Activated T-cell treated with anti-CD3 and anti-CD28 coated beads, Interleukin-2, amount 50 U/mL, for 72 hours (primary cell): Measurements from ENCODE around the gene MYO5A. TPM values are rescaled to one million over a fixed set of nuclear protein-coding genes. Genes with fewer than 3 reads are reported as not detected.

ENCODE experiments used
- ATAC-seq, 2 donors: fragments of 150-1000 bp; cut with Tn5 transposase; replicated peaks in 1 of 2; 2 replicates each; pipeline ENCODE4 v1.10.0; 2021; ENCODE audit warnings: moderate library complexity in 2 of 2, mild to moderate bottlenecking in 1 of 2
- DNase-seq, 2 donors: peaks; one replicate each; pipeline ENCODE4 v3.0.0; 2021 to 2022; ENCODE audit warnings: mixed read lengths in 1 of 2
- H3K27ac Mint-ChIP-seq: one replicate; pipeline ENCODE4 v1.8.0; 2022; ENCODE audit warnings: mild to moderate bottlenecking, moderate library complexity, mixed read lengths
- H3K27me3 Mint-ChIP-seq: one replicate; pipeline ENCODE4 v1.8.0; 2022; ENCODE audit warnings: low read depth, mixed read lengths
- H3K36me3 Mint-ChIP-seq, 2 donors: one replicate each; pipeline ENCODE4 v1.8.0; 2022; ENCODE audit warnings: mixed read lengths in 2 of 2, mild to moderate bottlenecking in 1 of 2; ENCODE audit not compliant: insufficient read depth in 2 of 2
- H3K4me1 Mint-ChIP-seq: one replicate; pipeline ENCODE4 v1.8.0; 2022; ENCODE audit warnings: low read depth, mixed read lengths
- H3K4me3 Mint-ChIP-seq, 2 donors: one replicate each; pipeline ENCODE4 v1.8.0; 2022; ENCODE audit warnings: mild to moderate bottlenecking in 2 of 2, mixed read lengths in 2 of 2, moderate library complexity in 2 of 2
- H3K9me3 Mint-ChIP-seq, 2 donors: one replicate each; pipeline ENCODE4 v1.8.0; 2022; ENCODE audit warnings: mixed read lengths in 2 of 2
- total RNA-seq, 2 donors: library from RNA; stranded (reverse); gene quantifications; one replicate each; pipeline ENCODE4 v1.2.3, GENCODE V29; 2022

MYO5A gene
- total RNA-seq, 2 donors from 2014 or later, result 29.6 to 37.2 TPM

DNA sequence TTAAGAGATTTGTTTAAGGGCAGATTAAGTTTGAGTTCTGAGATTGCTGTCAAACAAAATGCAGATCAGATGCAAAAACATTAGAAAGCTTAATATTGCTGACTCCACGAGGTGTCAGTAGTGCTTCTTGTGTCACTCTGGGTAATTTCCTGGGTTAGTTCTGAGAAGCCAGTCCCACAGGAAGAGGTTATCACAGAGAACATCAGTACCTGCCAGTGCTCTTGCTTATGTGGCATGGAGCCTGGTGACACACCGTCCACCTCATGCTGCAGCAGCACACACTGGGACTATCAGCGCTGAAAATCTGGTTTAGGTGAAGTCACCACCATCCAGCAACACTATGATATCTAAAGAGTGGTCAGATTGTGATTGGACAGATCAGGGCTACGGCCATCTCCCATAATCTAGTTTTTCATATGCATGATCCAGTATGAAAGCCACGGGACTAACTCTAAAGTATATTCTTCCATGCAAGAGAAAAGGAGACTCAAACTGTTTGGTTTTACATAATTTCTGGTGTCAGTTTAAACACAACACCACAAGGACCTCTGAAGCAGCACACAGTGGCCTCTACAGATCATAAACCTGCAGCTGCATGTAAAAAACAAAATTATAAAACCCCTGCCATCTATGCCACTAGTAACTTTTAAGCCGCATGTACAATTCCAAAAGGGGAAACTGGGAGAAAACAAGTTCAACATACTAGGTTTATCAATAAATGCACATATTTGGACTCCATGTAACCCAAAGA is 197.0 kb downstream of the MYO5A start:
- Mint-ChIP-seq H3K4me1 (peaks cover 23% of the 10 kb centered on the region), H3K9me3 (no peaks in the 10 kb centered on the region), H3K4me3 (peak overlapping the region; percentile 30 to 50), H3K27ac (peak overlapping the region; percentile 60), H3K36me3 (peaks cover 0 to 5% of the 10 kb centered on the region in 2 donors), H3K27me3 (no peaks in the 10 kb centered on the region)
- peak; percentile 100 for ATAC-seq
- DNase-seq, result peak; percentile 66 to 67

GRCh38 chr15:52329987-52330386 is 198.7 kb downstream of the MYO5A start:
- Mint-ChIP-seq H3K36me3 (peaks cover 0 to 5% of the 10 kb centered on the region in 2 donors), H3K27ac (no peak overlapping the region), H3K9me3 (no peaks in the 10 kb centered on the region), H3K4me1 (peaks cover 22% of the 10 kb centered on the region), H3K4me3 (no peak overlapping the region), H3K27me3 (no peaks in the 10 kb centered on the region)
- DNase-seq, result no peak
- peak in 1 of 2 donors; percentile 19 for ATAC-seq

DNA sequence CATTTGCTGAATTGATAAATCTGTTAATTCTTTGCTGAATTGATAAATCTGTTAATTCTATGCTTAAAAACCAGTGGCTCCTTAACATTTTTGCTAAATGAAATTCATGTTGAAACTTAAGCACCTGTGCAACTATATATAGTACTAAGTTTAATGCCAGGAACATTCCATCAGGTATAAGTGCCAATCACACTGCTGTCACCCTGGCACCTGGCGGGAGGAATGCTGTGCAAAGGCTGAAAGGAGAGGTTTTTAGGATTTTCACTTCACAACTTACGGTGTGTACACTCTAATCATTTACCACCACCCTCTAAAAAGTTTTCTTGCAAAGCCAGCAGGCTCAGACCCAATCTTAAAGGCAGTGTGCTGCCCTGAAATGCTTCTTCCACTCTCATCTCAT is 199.5 kb downstream of the MYO5A start:
- no peaks in the 10 kb centered on the region for H3K9me3 Mint-ChIP-seq
- H3K27ac Mint-ChIP-seq, result peak overlapping the region; percentile 21
- ATAC-seq (no peak), DNase-seq (no peak)
- peaks cover 0 to 5% of the 10 kb centered on the region in 2 donors for H3K36me3 Mint-ChIP-seq
- peaks cover 22% of the 10 kb centered on the region for H3K4me1 Mint-ChIP-seq
- no peaks in the 10 kb centered on the region for H3K27me3 Mint-ChIP-seq
- no peak overlapping the region for H3K4me3 Mint-ChIP-seq

DNA sequence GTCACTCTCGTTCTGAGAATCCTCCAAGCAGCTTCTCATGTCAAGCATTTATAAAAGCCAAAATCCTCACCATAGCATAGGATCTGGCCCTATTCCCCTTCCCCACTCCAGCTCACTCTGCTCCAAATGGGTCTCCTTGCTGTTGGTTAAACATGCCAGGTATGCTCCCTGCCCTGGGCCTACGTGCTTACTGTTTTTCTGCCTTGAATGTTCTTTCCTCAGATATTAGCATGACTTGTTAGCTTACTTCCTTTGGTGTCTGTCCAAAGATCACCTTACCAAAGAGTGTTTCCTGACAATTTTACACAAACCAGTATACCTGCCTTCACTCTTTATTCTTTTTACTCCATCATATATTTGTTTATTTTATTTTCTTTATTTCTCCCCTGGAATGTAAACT is 200.0 kb downstream of the MYO5A start:
- no peak for ATAC-seq
- peaks cover 22% of the 10 kb centered on the region for H3K4me1 Mint-ChIP-seq
- no peaks in the 10 kb centered on the region for H3K27me3 Mint-ChIP-seq
- no peak overlapping the region for H3K4me3 Mint-ChIP-seq
- H3K36me3 Mint-ChIP-seq, result peaks cover 0 to 5% of the 10 kb centered on the region in 2 donors
- no peaks in the 10 kb centered on the region for H3K9me3 Mint-ChIP-seq
- DNase-seq, result no peak
- peak overlapping the region; percentile 21 for H3K27ac Mint-ChIP-seq

DNA sequence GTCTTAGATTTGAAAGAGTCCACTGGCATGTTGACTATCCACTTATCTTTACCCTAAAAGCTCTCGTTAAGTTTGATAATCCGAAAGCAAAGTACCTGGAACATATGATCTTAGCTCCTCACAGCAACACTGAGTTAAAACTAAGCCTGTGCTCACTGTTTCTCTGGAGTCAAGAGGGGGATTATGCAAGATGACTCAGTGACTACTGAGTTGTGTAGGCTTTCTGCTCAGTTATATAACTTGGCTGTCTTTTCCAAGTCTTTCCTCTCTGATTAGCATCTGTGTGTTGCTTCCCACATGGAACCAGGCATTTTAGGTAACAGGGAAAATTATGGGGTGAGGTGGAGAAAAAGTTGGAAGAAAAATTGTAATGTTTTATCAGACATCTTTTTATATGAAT is 201.9 kb downstream of the MYO5A start:
- H3K27ac Mint-ChIP-seq, result no peak overlapping the region
- peaks cover 8% of the 10 kb centered on the region for H3K4me1 Mint-ChIP-seq
- H3K9me3 Mint-ChIP-seq, result no peaks in the 10 kb centered on the region
- DNase-seq (no peak), ATAC-seq (no peak)
- no peaks in the 10 kb centered on the region for H3K27me3 Mint-ChIP-seq
- H3K36me3 Mint-ChIP-seq, result peaks cover 0 to 7% of the 10 kb centered on the region in 2 donors
- no peak overlapping the region for H3K4me3 Mint-ChIP-seq

- no peak for DNase-seq
- Mint-ChIP-seq H3K36me3 (peaks cover 0 to 8% of the 10 kb centered on the region in 2 donors), H3K27me3 (no peaks in the 10 kb centered on the region), H3K27ac (no peak overlapping the region), H3K4me3 (no peak overlapping the region), H3K4me1 (no peaks in the 10 kb centered on the region), H3K9me3 (no peaks in the 10 kb centered on the region)
- ATAC-seq, result no peak
Observed at GRCh38 chr15:52324109-52324508, 204.6 kb downstream of the MYO5A start.

DNA sequence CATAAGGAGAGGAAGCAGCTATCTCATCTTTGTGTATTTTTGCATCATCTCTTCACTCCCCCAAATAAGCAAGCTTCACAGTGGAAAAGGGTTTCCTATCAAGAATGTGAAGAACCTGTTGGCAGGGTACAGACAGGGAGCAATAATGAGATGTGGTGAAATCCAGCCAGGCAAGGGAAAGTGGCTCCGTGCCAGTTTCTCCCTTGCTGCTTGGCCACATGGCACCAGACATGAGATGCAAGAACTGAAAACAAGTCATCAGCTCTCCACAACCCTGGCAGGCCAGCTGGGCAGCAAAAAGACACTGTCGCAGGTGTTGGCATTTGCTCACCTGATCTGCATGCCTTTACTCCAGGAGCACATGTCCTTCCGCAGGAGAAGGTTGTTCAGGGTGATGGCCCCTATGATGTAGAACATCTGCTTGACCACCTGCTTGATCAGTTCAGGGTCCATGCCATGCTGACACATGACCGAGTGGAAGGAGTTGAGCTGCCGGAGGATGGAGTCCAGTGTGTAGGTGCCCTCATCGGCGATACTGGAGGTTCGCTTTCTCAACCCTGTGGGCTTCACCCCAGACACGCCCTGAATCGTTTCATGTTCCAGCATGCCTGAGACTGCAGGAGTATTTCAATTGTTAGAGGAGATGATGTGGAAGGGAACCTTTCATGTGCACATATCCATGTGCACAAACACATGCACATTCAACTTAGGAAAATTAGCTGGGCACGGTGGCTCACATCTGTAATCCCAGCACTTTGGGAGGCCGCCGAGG is 209.8 kb downstream of the MYO5A start:
- no peaks in the 10 kb centered on the region for H3K27me3 Mint-ChIP-seq

GRCh38 chr15:52317688-52318087 is 211.0 kb downstream of the MYO5A start:
- Mint-ChIP-seq H3K4me3 (no peak overlapping the region), H3K9me3 (no peaks in the 10 kb centered on the region), H3K4me1 (no peaks in the 10 kb centered on the region), H3K27ac (peak overlapping the region; percentile 20), H3K27me3 (no peaks in the 10 kb centered on the region), H3K36me3 (peaks cover 3 to 9% of the 10 kb centered on the region in 2 donors)
- DNase-seq (no peak), ATAC-seq (no peak)

More for the DNA sequence above, 209.8 kb downstream of the MYO5A start:
- Mint-ChIP-seq H3K9me3 (no peaks in the 10 kb centered on the region), H3K4me3 (no peak overlapping the region), H3K27ac (no peak overlapping the region), H3K36me3 (peaks cover 3 to 8% of the 10 kb centered on the region in 2 donors), H3K4me1 (no peaks in the 10 kb centered on the region)
- DNase-seq (no peak), ATAC-seq (no peak)

DNA sequence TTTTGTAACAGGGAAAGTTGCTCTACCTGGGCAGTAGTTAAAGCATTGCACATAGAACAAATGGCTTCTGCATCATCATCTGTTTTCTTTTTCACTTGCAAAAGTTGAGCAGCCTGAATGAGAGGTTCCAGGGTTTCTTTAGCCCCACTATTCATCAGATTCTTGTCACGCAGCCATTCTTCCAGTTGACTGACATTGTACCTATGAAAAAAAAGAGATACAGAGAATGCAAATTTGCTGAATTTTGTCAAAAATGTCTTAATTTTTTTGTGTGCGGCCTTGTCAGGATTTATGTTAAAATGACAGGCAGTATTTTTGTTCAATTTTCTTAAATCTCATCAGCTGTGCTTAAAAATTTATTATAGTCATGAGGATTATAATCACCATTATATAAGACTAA is 211.7 kb downstream of the MYO5A start:
- H3K27ac Mint-ChIP-seq, result no peak overlapping the region
- H3K4me1 Mint-ChIP-seq, result no peaks in the 10 kb centered on the region
- peaks cover 3 to 9% of the 10 kb centered on the region in 2 donors for H3K36me3 Mint-ChIP-seq
- no peak for DNase-seq
- no peaks in the 10 kb centered on the region for H3K9me3 Mint-ChIP-seq
- H3K4me3 Mint-ChIP-seq, result no peak overlapping the region
- ATAC-seq, result no peak
- H3K27me3 Mint-ChIP-seq, result no peaks in the 10 kb centered on the region

DNA sequence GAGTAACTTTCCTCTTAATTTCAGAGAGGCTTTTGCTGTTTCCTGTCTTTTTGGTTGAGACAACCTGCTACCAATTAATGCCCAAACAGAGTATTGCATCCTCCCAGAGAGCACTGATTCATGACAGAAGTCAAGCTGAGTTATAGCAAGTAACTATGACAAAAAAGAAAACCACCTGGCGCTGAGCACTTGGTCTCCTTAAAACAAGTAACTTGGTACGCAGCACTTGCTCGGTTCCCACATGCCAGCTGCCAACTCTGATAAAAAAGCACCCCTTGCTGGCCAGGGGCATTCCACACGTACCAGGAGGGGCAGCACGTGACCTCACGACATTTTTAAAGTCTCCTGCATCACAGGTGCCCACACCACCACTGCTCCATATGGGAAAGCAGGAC is 219.5 kb downstream of the MYO5A start:
- H3K9me3 Mint-ChIP-seq, result no peaks in the 10 kb centered on the region
- H3K27me3 Mint-ChIP-seq, result no peaks in the 10 kb centered on the region
- peaks cover 1 to 3% of the 10 kb centered on the region in 2 donors for H3K36me3 Mint-ChIP-seq
- ATAC-seq (peak in 1 of 2 donors; percentile 59), DNase-seq (no peak)
- no peaks in the 10 kb centered on the region for H3K4me1 Mint-ChIP-seq
- H3K4me3 Mint-ChIP-seq, result no peak overlapping the region
- no peak overlapping the region for H3K27ac Mint-ChIP-seq

GRCh38 chr15:52308446-52309153 is 220.1 kb downstream of the MYO5A start:
- peaks cover 0 to 3% of the 10 kb centered on the region in 2 donors for H3K9me3 Mint-ChIP-seq
- H3K4me1 Mint-ChIP-seq, result no peaks in the 10 kb centered on the region
- ATAC-seq (peak in 1 of 2 donors; percentile 16), DNase-seq (no peak)
- peaks cover 1 to 2% of the 10 kb centered on the region in 2 donors for H3K36me3 Mint-ChIP-seq
- H3K4me3 Mint-ChIP-seq, result no peak overlapping the region
- no peak overlapping the region for H3K27ac Mint-ChIP-seq
- H3K27me3 Mint-ChIP-seq, result no peaks in the 10 kb centered on the region

DNA sequence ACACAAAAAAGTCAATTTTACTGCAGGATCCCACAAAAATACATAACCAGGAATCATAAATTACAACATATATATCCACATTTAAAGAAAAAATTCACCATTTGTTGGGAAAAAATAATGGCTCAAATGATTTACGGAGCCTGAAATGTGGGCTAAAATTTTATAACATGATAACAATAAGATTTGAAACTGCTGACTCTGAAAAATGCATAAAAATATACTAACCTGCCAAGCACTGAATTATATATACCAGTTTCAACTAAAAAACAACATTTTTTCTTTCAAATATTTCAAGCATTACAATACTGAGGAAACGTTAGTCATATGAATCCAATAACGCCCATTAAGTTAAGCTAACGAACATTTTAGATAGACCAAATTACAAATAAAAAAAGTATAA is 220.8 kb downstream of the MYO5A start:
- ATAC-seq (no peak), DNase-seq (no peak)
- peaks cover 0 to 3% of the 10 kb centered on the region in 2 donors for H3K9me3 Mint-ChIP-seq
- peaks cover 0 to 1% of the 10 kb centered on the region in 2 donors for H3K36me3 Mint-ChIP-seq
- no peak overlapping the region for H3K27ac Mint-ChIP-seq
- no peaks in the 10 kb centered on the region for H3K27me3 Mint-ChIP-seq
- no peak overlapping the region for H3K4me3 Mint-ChIP-seq
- H3K4me1 Mint-ChIP-seq, result no peaks in the 10 kb centered on the region

- H3K27me3 Mint-ChIP-seq, result no peaks in the 10 kb centered on the region
- H3K36me3 Mint-ChIP-seq, result peaks cover 0 to 1% of the 10 kb centered on the region in 2 donors
- DNase-seq (no peak), ATAC-seq (peak; percentile 79 to 86)
- no peak overlapping the region for H3K4me3 Mint-ChIP-seq
- peaks cover 0 to 3% of the 10 kb centered on the region in 2 donors for H3K9me3 Mint-ChIP-seq
- H3K27ac Mint-ChIP-seq, result no peak overlapping the region
- no peaks in the 10 kb centered on the region for H3K4me1 Mint-ChIP-seq
Observed at GRCh38 chr15:52306270-52306669, 222.4 kb downstream of the MYO5A start.
